GM10266 (cell line): Measurements from ENCODE around the gene TBL1XR1.

Source experiments
- DNase-seq: peaks from one replicate; pipeline ENCODE4 v3.0.0; 2012; ENCODE audit errors: extremely low spot score
- TF ChIP-seq, protein P1 (sequence below): IDR thresholded peaks from 2 replicates; pipeline ENCODE4 v1.5.1; 2012; ENCODE audit warnings: mild to moderate bottlenecking, low read depth; ENCODE audit not compliant: control insufficient read depth, insufficient read depth; ENCODE audit errors: missing control alignments

TBL1XR1 gene

DNA sequence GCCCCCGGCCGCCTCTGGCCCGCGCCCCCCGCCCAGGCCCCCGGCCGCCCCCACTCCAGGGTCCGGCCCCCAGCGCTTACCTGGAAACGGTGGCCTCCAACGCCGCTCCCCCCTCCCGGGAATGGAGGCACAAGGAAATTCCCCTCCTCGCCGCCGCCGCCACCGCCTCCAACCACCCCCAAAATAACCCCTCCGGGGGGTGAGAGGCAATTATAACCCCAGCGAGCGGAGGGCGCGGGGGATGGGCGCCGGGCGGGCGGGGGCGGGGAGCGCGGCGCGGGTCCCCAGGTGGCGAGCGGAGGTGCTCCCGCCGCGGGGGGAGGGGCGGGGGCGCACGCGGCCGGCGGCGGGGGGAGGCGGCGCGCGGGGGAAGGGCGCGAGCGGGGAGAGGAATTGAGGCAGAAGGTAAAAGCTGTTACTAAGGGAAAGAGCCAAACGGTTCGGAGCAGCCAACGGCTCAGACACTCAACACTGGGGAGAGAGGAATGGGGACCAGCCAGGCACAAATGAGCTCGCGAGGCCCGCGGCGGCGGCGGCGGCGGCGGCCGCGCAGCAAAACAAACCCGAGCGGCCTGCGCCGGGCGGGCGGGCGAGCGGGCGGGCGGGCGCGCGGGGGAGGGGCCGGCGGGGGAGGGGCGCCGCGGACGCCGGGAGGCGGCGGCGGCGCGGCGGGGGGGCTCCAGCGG lies at the start of gene TBL1XR1:
Gene TBL1XR1 (minus strand): TSS at position 442 of the 686 bp plus-strand sequence. CDS start 132,505 bp downstream, outside the sequence.
- DNase-seq: peak; percentile 98
- TF ChIP-seq, protein P1, sequence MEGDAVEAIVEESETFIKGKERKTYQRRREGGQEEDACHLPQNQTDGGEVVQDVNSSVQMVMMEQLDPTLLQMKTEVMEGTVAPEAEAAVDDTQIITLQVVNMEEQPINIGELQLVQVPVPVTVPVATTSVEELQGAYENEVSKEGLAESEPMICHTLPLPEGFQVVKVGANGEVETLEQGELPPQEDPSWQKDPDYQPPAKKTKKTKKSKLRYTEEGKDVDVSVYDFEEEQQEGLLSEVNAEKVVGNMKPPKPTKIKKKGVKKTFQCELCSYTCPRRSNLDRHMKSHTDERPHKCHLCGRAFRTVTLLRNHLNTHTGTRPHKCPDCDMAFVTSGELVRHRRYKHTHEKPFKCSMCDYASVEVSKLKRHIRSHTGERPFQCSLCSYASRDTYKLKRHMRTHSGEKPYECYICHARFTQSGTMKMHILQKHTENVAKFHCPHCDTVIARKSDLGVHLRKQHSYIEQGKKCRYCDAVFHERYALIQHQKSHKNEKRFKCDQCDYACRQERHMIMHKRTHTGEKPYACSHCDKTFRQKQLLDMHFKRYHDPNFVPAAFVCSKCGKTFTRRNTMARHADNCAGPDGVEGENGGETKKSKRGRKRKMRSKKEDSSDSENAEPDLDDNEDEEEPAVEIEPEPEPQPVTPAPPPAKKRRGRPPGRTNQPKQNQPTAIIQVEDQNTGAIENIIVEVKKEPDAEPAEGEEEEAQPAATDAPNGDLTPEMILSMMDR: no peak

DNA sequence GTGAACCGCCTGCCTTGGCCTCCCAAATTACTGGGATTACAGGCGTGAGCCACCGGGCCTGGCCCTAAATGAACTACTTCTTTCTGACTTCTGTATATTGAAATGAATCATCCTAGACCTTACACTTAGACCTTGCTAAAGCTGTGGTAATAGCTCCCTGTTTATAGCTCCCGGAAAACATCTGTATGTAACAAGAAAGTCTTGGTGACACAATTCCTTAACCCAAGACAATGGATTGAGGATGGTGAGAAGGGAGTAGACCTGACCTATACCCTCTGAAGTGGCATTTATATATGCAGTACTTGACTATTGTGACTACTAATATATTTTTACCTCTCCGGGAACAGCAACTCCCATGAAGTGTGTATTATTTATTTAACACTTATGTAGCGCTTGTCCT lies 48.0 kb upstream of the TBL1XR1 start:
- TF ChIP-seq, protein P1: no peak
- no peak for DNase-seq

DNA sequence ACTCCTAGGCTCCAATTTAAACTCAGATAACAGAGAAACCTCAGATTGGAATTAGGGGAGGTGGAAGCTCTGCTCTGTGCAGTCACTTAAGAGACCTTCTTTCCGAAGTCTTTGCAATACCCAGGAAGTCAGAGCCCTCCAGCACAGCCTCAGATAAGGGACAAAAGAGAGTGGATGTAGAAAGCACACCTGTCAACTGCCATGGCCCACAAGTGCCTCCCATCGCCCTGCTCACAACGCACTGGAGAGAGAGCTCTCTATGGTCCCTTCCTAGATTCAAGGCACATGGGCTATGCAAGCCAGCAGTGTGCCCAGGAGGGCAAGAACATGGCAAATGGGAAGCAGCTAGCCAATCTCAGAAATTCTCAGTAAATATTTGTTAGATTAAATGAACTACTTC lies 47.3 kb upstream of the TBL1XR1 start:
- TF ChIP-seq, protein P1: no peak
- DNase-seq: no peak

DNA sequence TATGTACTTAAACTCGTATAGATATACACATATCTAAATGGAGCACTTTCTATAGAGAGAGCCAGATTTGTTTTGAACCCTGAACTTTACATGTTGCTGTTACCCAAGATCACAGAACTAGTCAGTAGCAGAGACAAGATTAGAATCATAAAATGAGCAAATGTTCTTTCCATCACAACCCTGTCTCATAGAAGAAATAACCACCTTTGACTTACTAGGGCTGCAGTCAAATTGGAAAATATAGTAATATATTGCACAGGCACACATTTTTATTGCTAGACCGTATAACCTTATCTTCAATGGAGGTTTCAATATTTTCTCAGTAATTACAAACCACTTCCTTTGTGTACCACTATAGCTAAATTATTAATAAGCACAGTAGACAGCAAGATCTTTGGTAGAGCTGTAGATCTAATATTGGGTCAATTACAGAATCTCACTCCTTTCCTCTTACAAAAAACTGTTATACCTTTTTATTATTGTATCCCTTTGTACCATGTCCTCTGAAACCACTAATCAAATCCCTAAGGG lies 41.5 kb upstream of the TBL1XR1 start:
- TF ChIP-seq, protein P1: no peak
- no peak for DNase-seq

DNA sequence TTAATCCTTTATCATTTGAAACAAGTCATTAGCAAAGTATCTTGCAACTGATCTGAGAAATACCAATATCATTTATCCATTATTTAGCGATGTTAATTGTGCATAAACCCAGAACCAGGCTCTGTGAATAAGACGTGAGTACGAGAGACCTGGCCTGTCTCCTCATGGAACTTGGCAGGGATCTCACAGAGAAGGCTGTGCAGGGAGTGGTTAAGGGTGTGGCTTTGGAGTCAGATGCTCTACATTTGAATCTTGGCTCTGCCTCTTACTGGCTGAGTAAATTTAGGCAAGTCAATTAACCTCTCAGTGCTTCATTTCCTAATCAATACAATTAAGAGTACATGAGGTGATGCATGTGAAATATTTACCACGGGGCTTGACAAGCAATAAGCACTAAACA lies 39.9 kb upstream of the TBL1XR1 start:
- DNase-seq: no peak
- TF ChIP-seq, protein P1: peak; percentile 2

DNA sequence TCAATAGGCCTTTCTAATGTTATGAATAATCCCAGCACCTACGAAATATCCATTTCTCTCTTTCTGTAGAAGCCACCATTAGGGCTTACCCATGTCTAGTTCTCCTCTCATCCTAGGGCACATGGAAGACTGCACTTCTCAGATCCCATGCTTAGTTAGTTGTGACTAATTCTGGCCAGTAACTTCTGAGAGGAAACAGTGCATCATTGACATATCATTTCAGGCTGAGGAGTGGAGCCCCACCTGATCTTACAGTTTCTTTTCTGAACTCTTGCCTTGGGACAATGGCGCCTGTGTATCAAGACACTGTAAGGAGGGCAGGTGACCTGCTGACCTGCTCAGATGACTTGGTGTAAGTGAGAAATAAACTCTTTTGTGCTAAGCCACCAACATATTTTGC lies 39.4 kb upstream of the TBL1XR1 start:
- TF ChIP-seq, protein P1: no peak
- DNase-seq: no peak

DNA sequence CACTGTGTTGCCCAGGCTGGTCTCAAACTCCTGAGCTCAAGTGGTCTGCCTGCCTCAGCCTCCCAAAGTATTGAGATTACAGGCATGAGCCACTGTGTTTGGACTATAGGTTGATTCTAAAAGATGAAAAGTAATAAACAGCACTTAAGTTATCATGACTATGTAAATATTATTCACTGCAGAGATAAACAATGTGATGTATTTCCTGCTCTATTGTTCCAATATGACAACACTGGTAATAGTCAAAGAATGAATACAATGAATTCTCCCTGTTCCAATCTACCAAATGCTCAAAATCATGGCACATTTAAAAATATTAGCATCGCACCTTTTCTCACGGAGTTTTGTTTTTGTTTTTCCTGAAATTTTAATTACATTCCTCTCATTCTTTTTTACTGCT lies 36.8 kb upstream of the TBL1XR1 start:
- DNase-seq: no peak
- TF ChIP-seq, protein P1: no peak
